ENCODE data around the gene NAA25.
"Not testable (repeated sequence)": the region's sequence is repeated elsewhere in the genome, so short reads cannot be mapped to it uniquely, and the experiment has no call there.

The NAA25 gene

GRCh38 chr12:112126000-112126438 lies 17.4 kb upstream of the NAA25 start:
- Mint-ChIP-seq H3K4me3 (peak overlapping the region; percentile 85), H3K9me3 (no peaks in the 10 kb centered on the region), H3K27ac (peak overlapping the region; percentile 83), H3K4me1 (ENCODE audit: low read depth) (peaks cover 43% of the 10 kb centered on the region), H3K36me3 (ENCODE audit: low read depth) (peaks cover 11% of the 10 kb centered on the region), H3K27me3 (ENCODE audit: low read depth) (peaks cover 4% of the 10 kb centered on the region)
- DNase-seq (ENCODE audit: low spot score) = no peak

- Mint-ChIP-seq H3K36me3 (ENCODE audit: low read depth) (peaks cover 10% of the 10 kb centered on the region), H3K9me3 (no peaks in the 10 kb centered on the region), H3K4me1 (ENCODE audit: low read depth) (peaks cover 40% of the 10 kb centered on the region), H3K27me3 (ENCODE audit: low read depth) (peaks cover 6% of the 10 kb centered on the region), H3K4me3 (peak within 1 kb of the TSS; percentile 85), H3K27ac (peak within 1 kb of the TSS; percentile 88)
- peak; percentile 99 for DNase-seq (ENCODE audit: low spot score)
These were observed 16.8 kb upstream of the NAA25 start, which contains the start of gene TRAFD1 for GRCh38 chr12:112125250-112125999. Gene TRAFD1, plus strand, starts transcription at chr12:112125560. Its CDS starts 4,963 bp downstream, at chr12:112130523.

GRCh38 chr12:112124918-112125249 lies 16.3 kb upstream of the NAA25 start:
- no peak for DNase-seq (ENCODE audit: low spot score)
- H3K4me1 Mint-ChIP-seq (ENCODE audit: low read depth) = peaks cover 38% of the 10 kb centered on the region
- no peaks in the 10 kb centered on the region for H3K9me3 Mint-ChIP-seq
- H3K4me3 Mint-ChIP-seq = peak overlapping the region; percentile 85
- H3K27ac Mint-ChIP-seq = no peak overlapping the region
- H3K27me3 Mint-ChIP-seq (ENCODE audit: low read depth) = peaks cover 6% of the 10 kb centered on the region
- peaks cover 10% of the 10 kb centered on the region for H3K36me3 Mint-ChIP-seq (ENCODE audit: low read depth)

- no peaks in the 10 kb centered on the region for H3K9me3 Mint-ChIP-seq
- H3K4me1 Mint-ChIP-seq (ENCODE audit: low read depth) = peaks cover 25% of the 10 kb centered on the region
- no peak for DNase-seq (ENCODE audit: low spot score)
- H3K27me3 Mint-ChIP-seq (ENCODE audit: low read depth) = peaks cover 8% of the 10 kb centered on the region
- no peak overlapping the region for H3K27ac Mint-ChIP-seq
- peaks cover 10% of the 10 kb centered on the region for H3K36me3 Mint-ChIP-seq (ENCODE audit: low read depth)
- H3K4me3 Mint-ChIP-seq = no peak overlapping the region
These were observed 14.5 kb upstream of the NAA25 start for GRCh38 chr12:112122823-112123690.

GRCh38 chr12:112121780-112122565 lies 13.4 kb upstream of the NAA25 start:
- H3K36me3 Mint-ChIP-seq (ENCODE audit: low read depth) = peaks cover 7% of the 10 kb centered on the region
- H3K27ac Mint-ChIP-seq = no peak overlapping the region
- H3K4me1 Mint-ChIP-seq (ENCODE audit: low read depth) = peaks cover 20% of the 10 kb centered on the region
- no peak overlapping the region for H3K4me3 Mint-ChIP-seq
- H3K9me3 Mint-ChIP-seq = no peaks in the 10 kb centered on the region
- H3K27me3 Mint-ChIP-seq (ENCODE audit: low read depth) = peaks cover 8% of the 10 kb centered on the region
- no peak for DNase-seq (ENCODE audit: low spot score)

- H3K27ac Mint-ChIP-seq = no peak overlapping the region
- H3K9me3 Mint-ChIP-seq = no peaks in the 10 kb centered on the region
- no peak overlapping the region for H3K4me3 Mint-ChIP-seq
- H3K36me3 Mint-ChIP-seq (ENCODE audit: low read depth) = no peaks in the 10 kb centered on the region
- peaks cover 7% of the 10 kb centered on the region for H3K27me3 Mint-ChIP-seq (ENCODE audit: low read depth)
- DNase-seq (ENCODE audit: low spot score) = no peak
- peaks cover 17% of the 10 kb centered on the region for H3K4me1 Mint-ChIP-seq (ENCODE audit: low read depth)
These were observed 9.1 kb upstream of the NAA25 start for GRCh38 chr12:112117685-112118084.

- no peaks in the 10 kb centered on the region for H3K9me3 Mint-ChIP-seq
- peak overlapping the region; percentile 83 for H3K27ac Mint-ChIP-seq
- H3K36me3 Mint-ChIP-seq (ENCODE audit: low read depth) = no peaks in the 10 kb centered on the region
- H3K4me1 Mint-ChIP-seq (ENCODE audit: low read depth) = peaks cover 15% of the 10 kb centered on the region
- H3K4me3 Mint-ChIP-seq = peak overlapping the region; percentile 55
- H3K27me3 Mint-ChIP-seq (ENCODE audit: low read depth) = peaks cover 4% of the 10 kb centered on the region
- DNase-seq (ENCODE audit: low spot score) = no peak
These were observed 7.9 kb upstream of the NAA25 start for GRCh38 chr12:112116232-112117060.

GRCh38 chr12:112115259-112116045 lies 6.9 kb upstream of the NAA25 start:
- peaks cover 2% of the 10 kb centered on the region for H3K27me3 Mint-ChIP-seq (ENCODE audit: low read depth)
- no peak for DNase-seq (ENCODE audit: low spot score)

GRCh38 chr12:112112409-112113133 lies 4.0 kb upstream of the NAA25 start:
- H3K27me3 Mint-ChIP-seq (ENCODE audit: low read depth) = no peaks in the 10 kb centered on the region
- no peak for DNase-seq (ENCODE audit: low spot score)
- H3K36me3 Mint-ChIP-seq (ENCODE audit: low read depth) = no peaks in the 10 kb centered on the region
- no peak overlapping the region for H3K4me3 Mint-ChIP-seq
- H3K9me3 Mint-ChIP-seq = no peaks in the 10 kb centered on the region
- peaks cover 18% of the 10 kb centered on the region for H3K4me1 Mint-ChIP-seq (ENCODE audit: low read depth)
- no peak overlapping the region for H3K27ac Mint-ChIP-seq

More at GRCh38 chr12:112115259-112116045, 6.9 kb upstream of the NAA25 start:
- Mint-ChIP-seq H3K9me3 (no peaks in the 10 kb centered on the region), H3K4me3 (no peak overlapping the region), H3K36me3 (ENCODE audit: low read depth) (no peaks in the 10 kb centered on the region), H3K4me1 (ENCODE audit: low read depth) (peaks cover 13% of the 10 kb centered on the region), H3K27ac (no peak overlapping the region)

- Mint-ChIP-seq H3K27ac (no peak overlapping the region), H3K4me1 (ENCODE audit: low read depth) (peaks cover 22% of the 10 kb centered on the region), H3K27me3 (ENCODE audit: low read depth) (no peaks in the 10 kb centered on the region), H3K36me3 (ENCODE audit: low read depth) (peaks cover 1% of the 10 kb centered on the region), H3K4me3 (no peak overlapping the region), H3K9me3 (no peaks in the 10 kb centered on the region)
- no peak for DNase-seq (ENCODE audit: low spot score)
These were observed 3.3 kb upstream of the NAA25 start for GRCh38 chr12:112111931-112112330.

GRCh38 chr12:112110787-112111662 lies 2.4 kb upstream of the NAA25 start:
- not testable (repeated sequence) for H3K36me3 Mint-ChIP-seq (ENCODE audit: low read depth); H3K9me3 Mint-ChIP-seq; H3K4me3 Mint-ChIP-seq; DNase-seq (ENCODE audit: low spot score); H3K27me3 Mint-ChIP-seq (ENCODE audit: low read depth)
- Mint-ChIP-seq H3K27ac (peak overlapping the region; percentile 1), H3K4me1 (ENCODE audit: low read depth) (peaks cover 19% of the 10 kb centered on the region)
